Mesodermal cell (in vitro differentiated cells): ENCODE data around the gene SIRT5.

Experiments used
- H3K27ac ChIP-seq: 2 replicates; pipeline ENCODE4 v1.7.0; 2013; ENCODE audit warnings: mild to moderate bottlenecking, low read depth, low read length, moderate library complexity; ENCODE audit not compliant: severe bottlenecking
- H3K36me3 ChIP-seq: 2 replicates; pipeline ENCODE4 v1.7.1; 2013; ENCODE audit warnings: mild to moderate bottlenecking, low read length, moderate library complexity; ENCODE audit not compliant: control insufficient read depth, insufficient read depth
- H3K4me1 ChIP-seq: one replicate; pipeline ENCODE4 v1.7.1; 2013; ENCODE audit warnings: mild to moderate bottlenecking, low read length; ENCODE audit not compliant: insufficient read depth, control insufficient read depth, poor library complexity, severe bottlenecking
- H3K4me3 ChIP-seq: 2 replicates; pipeline ENCODE4 v1.7.0; 2013; ENCODE audit warnings: low read length, control low read depth, mild to moderate bottlenecking; ENCODE audit not compliant: insufficient read depth, poor library complexity, severe bottlenecking; ENCODE audit errors: extremely low read depth
- H3K9me3 ChIP-seq: 2 replicates; pipeline ENCODE4 v1.7.1; 2013; ENCODE audit warnings: mild to moderate bottlenecking, low read length, moderate library complexity; ENCODE audit not compliant: control insufficient read depth
- WGBS, 2 experiments: methylation state at CpG; one replicate each; pipeline ENCODE4 v1.1.5; 2013; ENCODE audit warnings: missing lambda C conversion rate in 2 of 2; ENCODE audit not compliant: insufficient coverage in 2 of 2; 5-methylcytosine and 5-hydroxymethylcytosine counted together

Gene SIRT5

DNA sequence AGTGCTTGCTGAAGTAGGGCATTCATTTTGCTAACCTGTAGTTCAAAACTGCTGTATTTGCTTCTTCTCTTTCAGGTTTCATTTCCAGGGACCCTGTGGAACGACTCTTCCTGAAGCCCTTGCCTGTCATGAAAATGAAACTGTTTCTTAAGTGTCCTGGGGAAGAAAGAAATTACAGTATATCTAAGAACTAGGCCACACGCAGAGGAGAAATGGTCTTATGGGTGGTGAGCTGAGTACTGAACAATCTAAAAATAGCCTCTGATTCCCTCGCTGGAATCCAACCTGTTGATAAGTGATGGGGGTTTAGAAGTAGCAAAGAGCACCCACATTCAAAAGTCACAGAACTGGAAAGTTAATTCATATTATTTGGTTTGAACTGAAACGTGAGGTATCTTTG, 37.3 kb downstream of the SIRT5 start:
- Histone ChIP-seq H3K9me3 (no peaks in the 10 kb centered on the region), H3K4me3 (no peak overlapping the region), H3K27ac (no peak overlapping the region), H3K4me1 (peaks cover 4% of the 10 kb centered on the region), H3K36me3 (peaks cover 3% of the 10 kb centered on the region)
- 100% methylated on average over 1 to 4 of the region's 4 CpGs for WGBS, 2 experiments

GRCh38 chr6:13613029-13613594, 38.7 kb downstream of the SIRT5 start:
- Histone ChIP-seq H3K36me3 (peaks cover 16% of the 10 kb centered on the region), H3K4me3 (no peak overlapping the region), H3K27ac (no peak overlapping the region), H3K9me3 (no peaks in the 10 kb centered on the region), H3K4me1 (peaks cover 14% of the 10 kb centered on the region)
- 40 to 61% methylated on average over 1 to 3 of the region's 3 CpGs for WGBS, 2 experiments

GRCh38 chr6:13614126-13614925, 39.9 kb downstream of the SIRT5 start:
- H3K4me3 ChIP-seq: peak overlapping the region; percentile 99
- H3K9me3 ChIP-seq: no peaks in the 10 kb centered on the region
- H3K36me3 ChIP-seq: peaks cover 27% of the 10 kb centered on the region
- peaks cover 14% of the 10 kb centered on the region for H3K4me1 ChIP-seq
- H3K27ac ChIP-seq: peak overlapping the region; percentile 88
- 6 to 7% methylated on average over 32 to 34 of the region's 38 CpGs for WGBS, 2 experiments

- peaks cover 35% of the 10 kb centered on the region for H3K36me3 ChIP-seq
Observed at GRCh38 chr6:13614926-13615791, 40.8 kb downstream of the SIRT5 start, which contains the start of gene NOL7. Gene NOL7, plus strand, starts transcription at chr6:13615335. Its CDS starts 24 bp downstream, at chr6:13615359.

GRCh38 chr6:13615792-13616120, 41.4 kb downstream of the SIRT5 start:
- Histone ChIP-seq H3K9me3 (no peaks in the 10 kb centered on the region), H3K27ac (peak overlapping the region; percentile 88), H3K36me3 (peaks cover 41% of the 10 kb centered on the region), H3K4me3 (peak overlapping the region; percentile 99), H3K4me1 (peaks cover 15% of the 10 kb centered on the region)
- WGBS, 2 experiments: 2 to 3% methylated on average over 10 to 14 of the region's 14 CpGs

More at GRCh38 chr6:13614926-13615791, 40.8 kb downstream of the SIRT5 start, which contains the start of gene NOL7:
- H3K9me3 ChIP-seq: no peaks in the 10 kb centered on the region
- peak within 1 kb of the TSS; percentile 88 for H3K27ac ChIP-seq
- peak within 1 kb of the TSS; percentile 99 for H3K4me3 ChIP-seq
- WGBS, 2 experiments: 0 to 1% methylated on average over 52 to 57 of the region's 85 CpGs
- H3K4me1 ChIP-seq: peaks cover 14% of the 10 kb centered on the region

DNA sequence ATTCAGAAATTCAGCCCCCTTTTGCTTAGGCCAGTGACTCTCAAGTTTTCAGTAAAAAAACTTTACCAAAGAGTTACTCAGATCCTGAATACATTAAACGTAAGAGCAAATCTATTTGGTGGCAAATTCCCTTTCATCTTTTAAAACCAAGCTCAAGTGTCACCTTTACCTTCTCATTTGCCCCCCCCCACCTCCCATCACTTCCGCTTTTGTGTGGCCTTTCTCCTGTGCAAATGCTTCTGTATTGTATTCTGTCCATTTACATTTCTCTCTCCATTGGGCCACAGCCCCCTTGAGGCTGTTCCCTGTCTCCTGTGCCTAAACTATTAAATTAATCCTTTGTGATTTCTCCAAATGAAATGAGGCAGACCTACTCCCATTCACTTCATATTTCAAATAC, 42.7 kb downstream of the SIRT5 start:
- no peaks in the 10 kb centered on the region for H3K9me3 ChIP-seq
- peaks cover 17% of the 10 kb centered on the region for H3K4me1 ChIP-seq
- no peak overlapping the region for H3K27ac ChIP-seq
- peak overlapping the region; percentile 99 for H3K4me3 ChIP-seq
- H3K36me3 ChIP-seq: peaks cover 53% of the 10 kb centered on the region
- 92 to 100% methylated on average over 1 to 2 of the region's 2 CpGs for WGBS, 2 experiments

GRCh38 chr6:13624871-13625288, 50.5 kb downstream of the SIRT5 start:
- 70% methylated on average over 3 of the region's 4 CpGs; no CpG with 5 or more reads in 1 of the 2 experiments for WGBS, 2 experiments
- peaks cover 3% of the 10 kb centered on the region for H3K4me1 ChIP-seq
- H3K27ac ChIP-seq: no peak overlapping the region
- no peaks in the 10 kb centered on the region for H3K9me3 ChIP-seq
- peaks cover 87% of the 10 kb centered on the region for H3K36me3 ChIP-seq
- H3K4me3 ChIP-seq: no peak overlapping the region

GRCh38 chr6:13629459-13630116, 55.2 kb downstream of the SIRT5 start:
- Histone ChIP-seq H3K4me1 (no peaks in the 10 kb centered on the region), H3K27ac (no peak overlapping the region), H3K4me3 (no peak overlapping the region), H3K36me3 (peaks cover 71% of the 10 kb centered on the region), H3K9me3 (no peaks in the 10 kb centered on the region)
- no CpG with 5 or more reads among the region's 4 CpGs for WGBS, 2 experiments

DNA sequence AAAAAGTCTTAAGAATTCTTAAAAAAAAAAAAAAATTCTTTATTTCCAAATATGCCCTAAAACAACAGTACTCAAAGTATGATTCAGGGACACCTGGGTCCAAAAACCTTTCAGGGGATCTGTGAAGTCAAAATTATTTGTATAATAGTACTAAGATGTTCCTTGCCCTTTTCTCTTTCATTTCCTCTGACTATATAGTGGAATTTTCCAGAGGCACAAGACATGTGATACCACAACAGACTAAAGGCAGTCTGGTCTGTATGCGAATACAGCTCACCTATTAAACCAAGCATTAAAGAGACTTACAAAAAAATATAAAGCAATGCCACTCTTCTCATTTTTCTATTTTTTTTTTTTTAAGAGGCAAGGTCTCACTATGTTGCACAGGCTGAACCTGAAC, 56.1 kb downstream of the SIRT5 start:
- no peaks in the 10 kb centered on the region for H3K4me1 ChIP-seq
- 100% methylated on average over 1 of the region's 1 CpG; no CpG with 5 or more reads in 1 of the 2 experiments for WGBS, 2 experiments
- H3K9me3 ChIP-seq: no peaks in the 10 kb centered on the region
- peaks cover 72% of the 10 kb centered on the region for H3K36me3 ChIP-seq
- H3K4me3 ChIP-seq: no peak overlapping the region
- H3K27ac ChIP-seq: no peak overlapping the region

- peaks cover 54% of the 10 kb centered on the region for H3K36me3 ChIP-seq
- no peak overlapping the region for H3K4me3 ChIP-seq
- H3K9me3 ChIP-seq: no peaks in the 10 kb centered on the region
- WGBS, 2 experiments: 100% methylated on average over 1 of the region's 2 CpGs; no CpG with 5 or more reads in 1 of the 2 experiments
- H3K4me1 ChIP-seq: no peaks in the 10 kb centered on the region
- H3K27ac ChIP-seq: no peak overlapping the region
Observed at GRCh38 chr6:13633343-13633742, 58.9 kb downstream of the SIRT5 start.
